Esophagus (tissue), 2 donors: ENCODE results near the gene LHPP. TPM values are rescaled to one million over a fixed set of nuclear protein-coding genes. Genes with fewer than 3 reads are reported as not detected.
A peak's percentile ranks its signal among the peaks of the same experiment; 100 is the strongest.

Source experiments
- H3K27ac ChIP-seq, 2 donors: one replicate each; pipeline ENCODE4 v1.5.1; 2013; ENCODE audit warnings: low read depth in 2 of 2, mild to moderate bottlenecking in 2 of 2, inconsistent platforms in 1 of 2, low read length in 1 of 2, moderate library complexity in 1 of 2
- H3K27me3 ChIP-seq, 2 donors: one replicate each; pipeline ENCODE4 v1.6.1; 2013; ENCODE audit warnings: low read length in 2 of 2, control low read depth in 1 of 2, mild to moderate bottlenecking in 1 of 2; ENCODE audit not compliant: insufficient read depth in 2 of 2, control insufficient read depth in 1 of 2
- H3K36me3 ChIP-seq, 2 donors: one replicate each; pipeline ENCODE4 v1.6.1; 2013; ENCODE audit warnings: low read length in 1 of 2; ENCODE audit not compliant: control insufficient read depth in 2 of 2, insufficient read depth in 2 of 2
- H3K4me1 ChIP-seq, 2 donors: one replicate each; pipeline ENCODE4 v1.6.1; 2013; ENCODE audit warnings: low read length in 1 of 2; ENCODE audit not compliant: control insufficient read depth in 2 of 2, insufficient read depth in 2 of 2
- H3K4me3 ChIP-seq, 2 donors: one replicate each; pipeline ENCODE4 v1.5.1; 2013; ENCODE audit warnings: low read length in 2 of 2, mild to moderate bottlenecking in 2 of 2, low read depth in 1 of 2, moderate library complexity in 1 of 2
- H3K9me3 ChIP-seq, 2 donors: one replicate each; pipeline ENCODE4 v1.6.1; 2013; ENCODE audit warnings: mild to moderate bottlenecking in 2 of 2, low read depth in 1 of 2, low read length in 1 of 2, moderate library complexity in 1 of 2; ENCODE audit not compliant: control insufficient read depth in 2 of 2, insufficient read depth in 1 of 2
- WGBS, 2 donors: extraction: QIAGEN DNeasy Blood & Tissue Kit; methylation state at CpG; one replicate each; pipeline ENCODE4 v1.1.7; 2013; 5-methylcytosine and 5-hydroxymethylcytosine counted together
- polyA plus RNA-seq, 2 donors: library from polyadenylated mRNA; stranded (reverse); fragments of 200-250 nt; gene quantifications; one replicate each; pipeline ENCODE4 v1.2.3, GENCODE V29; 2013
- donor health status: healthy with polysubstance abuse.
- donor health status: Bipolar disorder and iron deficiency.

Gene LHPP
- polyA plus RNA-seq, 2 donors, result 23.0 to 23.4 TPM

DNA sequence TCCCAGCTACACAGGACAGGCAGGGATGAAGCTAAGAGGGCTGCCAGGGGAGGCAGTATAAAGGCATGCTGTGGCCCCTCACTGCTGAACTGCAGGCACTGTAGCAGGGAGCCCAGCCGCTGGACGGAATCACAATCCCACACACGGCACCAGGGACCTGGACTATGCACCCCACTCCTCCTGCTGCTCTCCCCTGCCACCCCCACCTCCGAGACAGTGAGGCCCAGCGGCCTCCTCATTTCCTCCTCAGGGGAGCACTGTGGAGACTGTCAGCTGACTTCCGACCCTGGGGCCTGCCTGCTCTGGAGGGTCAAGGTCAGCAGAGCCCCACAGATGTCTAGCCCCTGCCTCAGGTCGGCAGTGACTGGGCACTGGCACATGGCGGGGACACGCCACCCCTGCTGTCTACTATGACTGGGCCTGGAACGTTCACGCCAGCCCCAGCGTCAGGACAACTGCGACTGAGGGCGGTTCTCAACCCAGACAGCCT, 189.8 kb downstream of the LHPP start:
- no peaks in the 10 kb centered on the region for H3K9me3 ChIP-seq
- WGBS, 2 donors, result 80 to 81% methylated on average over 14 of the region's 14 CpGs
- no peaks in the 10 kb centered on the region for H3K36me3 ChIP-seq
- peaks cover 25 to 76% of the 10 kb centered on the region in 2 donors for H3K4me1 ChIP-seq
- H3K4me3 ChIP-seq, result no peak overlapping the region
- peak overlapping the region; percentile 50 to 65 for H3K27ac ChIP-seq
- H3K27me3 ChIP-seq, result no peaks in the 10 kb centered on the region

DNA sequence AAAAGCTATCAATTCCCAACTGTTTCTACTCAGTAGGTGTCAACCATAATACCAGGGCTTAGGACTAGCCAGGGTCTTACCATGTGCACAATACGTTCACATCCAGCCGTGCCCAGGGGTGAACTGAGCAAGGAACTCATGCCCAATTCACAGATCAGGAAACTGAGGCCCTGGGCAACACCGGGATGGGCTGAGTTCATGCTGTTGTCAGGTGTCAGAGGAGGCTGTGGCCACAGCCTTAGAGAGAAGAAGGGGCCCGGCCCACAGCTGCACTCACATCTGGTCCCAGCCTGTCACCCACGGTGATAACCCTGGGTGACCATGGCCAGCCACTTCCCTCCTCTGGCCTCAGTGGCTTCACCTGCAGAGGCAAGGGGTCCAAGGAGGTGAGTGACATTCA, 190.6 kb downstream of the LHPP start:
- Histone ChIP-seq H3K36me3 (no peaks in the 10 kb centered on the region), H3K4me1 (peaks cover 19 to 71% of the 10 kb centered on the region in 2 donors), H3K9me3 (no peaks in the 10 kb centered on the region), H3K27ac (peak overlapping the region in 1 of 2 donors; percentile 96), H3K4me3 (no peak overlapping the region), H3K27me3 (no peaks in the 10 kb centered on the region)
- WGBS, 2 donors, result 83 to 84% methylated on average over 5 of the region's 5 CpGs

DNA sequence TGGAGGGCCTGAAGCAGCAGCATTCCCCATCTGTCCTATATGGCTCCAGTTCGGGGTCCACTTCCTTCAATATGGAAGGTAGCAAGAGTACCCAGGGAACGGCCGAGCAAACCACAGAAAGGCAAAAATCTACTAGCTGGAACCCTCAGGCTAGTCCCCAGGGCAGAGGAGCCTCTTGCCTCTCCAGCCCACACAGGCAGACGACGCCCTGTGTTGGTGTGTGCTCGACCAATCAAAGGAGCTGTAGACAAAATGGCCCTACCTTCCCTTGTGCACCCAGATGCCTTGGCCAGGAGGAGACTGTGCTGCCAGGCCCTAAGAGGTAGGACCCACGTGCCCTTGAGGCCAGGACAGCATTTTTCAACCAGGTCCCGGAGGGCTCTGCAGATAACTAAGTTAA, 191.1 kb downstream of the LHPP start:
- H3K4me1 ChIP-seq, result peaks cover 19 to 67% of the 10 kb centered on the region in 2 donors
- H3K36me3 ChIP-seq, result no peaks in the 10 kb centered on the region
- no peaks in the 10 kb centered on the region for H3K27me3 ChIP-seq
- H3K4me3 ChIP-seq, result no peak overlapping the region
- H3K9me3 ChIP-seq, result no peaks in the 10 kb centered on the region
- peak overlapping the region; percentile 72 to 96 for H3K27ac ChIP-seq
- 64 to 67% methylated on average over 8 of the region's 8 CpGs for WGBS, 2 donors

DNA sequence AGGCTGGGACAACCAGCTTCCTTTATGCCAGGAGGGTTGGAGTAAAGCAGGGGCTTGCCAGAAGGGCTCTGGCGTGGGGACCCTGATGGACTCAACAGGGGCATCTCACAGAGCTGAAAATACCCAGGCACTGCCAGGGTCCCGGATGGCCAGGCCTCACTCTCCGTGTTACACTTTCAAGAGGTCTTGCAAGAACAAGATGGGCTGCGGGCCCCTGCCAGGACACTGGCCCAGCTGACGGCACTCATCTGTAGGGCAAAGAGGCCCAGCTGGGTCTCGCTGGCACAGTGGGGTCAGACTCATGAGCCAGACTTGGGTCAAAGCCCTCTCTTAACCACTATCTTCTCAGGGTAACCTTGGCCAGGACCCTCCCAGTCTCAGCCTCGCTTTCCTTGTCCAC, 191.7 kb downstream of the LHPP start:
- no peaks in the 10 kb centered on the region for H3K36me3 ChIP-seq
- 76 to 84% methylated on average over 7 of the region's 7 CpGs for WGBS, 2 donors
- H3K9me3 ChIP-seq, result no peaks in the 10 kb centered on the region
- no peaks in the 10 kb centered on the region for H3K27me3 ChIP-seq
- H3K4me1 ChIP-seq, result peaks cover 19 to 61% of the 10 kb centered on the region in 2 donors
- H3K27ac ChIP-seq, result peak overlapping the region; percentile 72 to 96
- no peak overlapping the region for H3K4me3 ChIP-seq

DNA sequence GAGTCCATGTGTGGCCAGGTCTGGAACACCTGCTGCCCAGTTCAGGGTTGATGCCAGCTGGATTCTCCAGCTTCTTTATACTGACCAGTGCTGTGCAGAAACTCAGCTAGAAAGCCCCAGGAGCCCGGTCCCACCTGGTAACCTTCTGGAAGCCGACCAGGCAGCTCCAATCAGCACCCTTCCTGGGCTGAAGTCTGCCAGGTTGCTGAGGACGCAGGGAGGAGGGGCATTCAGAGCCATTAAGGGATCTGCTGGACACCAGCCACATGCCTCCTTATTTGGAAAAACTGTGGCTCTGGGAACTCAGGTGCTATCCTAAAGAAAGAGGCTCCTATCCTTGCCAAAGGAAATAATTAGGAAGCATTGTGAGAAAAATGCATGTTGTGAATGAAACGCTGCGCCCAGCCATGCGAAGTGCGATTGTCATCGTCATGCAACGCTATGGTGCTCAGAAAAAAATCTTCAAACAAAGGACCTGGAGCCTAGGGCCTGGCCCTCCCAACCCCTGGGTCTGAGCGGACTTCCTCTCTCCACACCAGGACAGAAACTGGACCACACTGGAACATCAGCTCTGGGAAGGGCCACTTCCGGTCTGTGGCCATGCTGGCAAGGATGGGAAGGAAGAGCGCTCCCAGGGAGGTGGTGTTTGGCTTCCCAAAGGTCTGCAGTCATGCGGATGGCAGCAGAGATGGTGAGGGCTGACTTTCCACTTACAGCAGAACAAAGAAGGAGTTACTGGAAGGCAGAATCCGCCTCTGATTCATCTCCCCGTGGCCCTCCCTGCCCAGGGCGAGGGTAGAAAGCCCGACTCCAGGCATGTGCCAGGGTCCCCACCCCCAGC, 192.4 kb downstream of the LHPP start:
- peaks cover 19 to 59% of the 10 kb centered on the region in 2 donors for H3K4me1 ChIP-seq
- peak overlapping the region; percentile 72 to 96 for H3K27ac ChIP-seq
- 39 to 56% methylated on average over 17 of the region's 17 CpGs for WGBS, 2 donors

DNA sequence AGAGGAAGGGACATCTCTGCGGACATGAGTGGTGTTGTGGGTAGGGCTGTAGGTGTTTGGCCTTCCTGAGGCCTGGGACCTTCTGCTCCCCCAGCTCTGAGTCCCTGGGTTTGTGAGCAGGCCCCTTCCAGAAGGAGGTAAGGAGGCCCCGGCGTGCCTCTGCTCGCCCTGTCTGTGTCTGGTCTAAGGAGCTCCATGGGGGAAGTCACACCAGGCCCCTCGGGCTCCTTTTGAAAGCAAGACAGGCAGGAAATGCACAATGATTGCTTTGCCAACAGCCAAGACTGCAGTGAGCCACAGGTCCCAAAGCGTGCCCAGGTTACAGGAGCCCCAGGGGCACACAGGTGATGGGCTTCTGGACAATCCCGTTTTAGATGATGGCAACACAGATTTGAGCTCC, 193.1 kb downstream of the LHPP start:
- no peak overlapping the region for H3K4me3 ChIP-seq
- peak overlapping the region; percentile 72 to 96 for H3K27ac ChIP-seq
- WGBS, 2 donors, result 39 to 55% methylated on average over 7 of the region's 7 CpGs
- peaks cover 14 to 58% of the 10 kb centered on the region in 2 donors for H3K4me1 ChIP-seq
- H3K9me3 ChIP-seq, result no peaks in the 10 kb centered on the region
- no peaks in the 10 kb centered on the region for H3K36me3 ChIP-seq
- H3K27me3 ChIP-seq, result no peaks in the 10 kb centered on the region

More for the DNA sequence above, 192.4 kb downstream of the LHPP start:
- Histone ChIP-seq H3K9me3 (no peaks in the 10 kb centered on the region), H3K4me3 (no peak overlapping the region), H3K36me3 (no peaks in the 10 kb centered on the region), H3K27me3 (no peaks in the 10 kb centered on the region)

DNA sequence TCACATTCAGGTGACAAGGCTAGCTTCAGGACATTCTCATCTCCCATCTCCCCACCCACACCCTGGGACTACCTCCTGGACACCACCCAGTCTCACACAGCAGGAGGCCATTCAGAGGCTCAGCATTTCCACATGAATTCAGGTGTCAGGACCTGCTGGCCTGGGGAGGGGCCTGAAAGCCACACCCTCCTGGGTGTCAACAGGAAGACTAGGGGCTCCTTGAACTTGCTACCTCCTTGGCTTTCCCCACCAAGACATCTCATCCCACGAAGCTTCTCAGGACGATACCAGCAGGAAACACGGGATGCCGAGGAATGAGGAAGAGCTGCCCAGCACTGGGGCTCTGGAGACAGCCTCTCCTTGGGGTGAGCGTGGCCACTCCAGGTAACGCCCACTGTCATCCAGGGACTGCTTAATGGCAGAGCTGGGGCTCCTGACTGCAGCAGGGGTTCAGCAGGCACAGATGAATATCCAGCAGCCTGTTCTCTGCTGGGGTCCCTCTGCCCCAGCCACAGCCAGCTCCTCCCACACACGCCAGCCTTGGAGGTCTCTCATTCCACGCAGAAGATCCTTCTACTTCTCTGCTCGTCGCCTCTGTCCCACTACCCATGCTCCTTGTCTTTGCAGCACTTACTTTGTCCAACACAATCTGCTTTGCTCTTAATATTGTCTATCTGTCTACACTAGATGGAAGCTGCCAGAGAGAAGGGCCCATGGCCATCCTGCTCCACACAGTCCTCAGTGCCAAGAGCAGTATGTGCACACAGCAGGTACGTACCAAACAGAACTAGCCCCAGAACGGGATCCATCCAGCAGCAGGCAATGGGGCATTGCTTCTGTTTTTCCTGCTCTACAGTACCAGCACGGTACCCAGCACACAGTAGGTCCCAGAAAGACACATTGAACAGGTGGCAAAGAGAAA, 193.8 kb downstream of the LHPP start:
- Histone ChIP-seq H3K9me3 (no peaks in the 10 kb centered on the region), H3K27ac (peak overlapping the region; percentile 72 to 96), H3K36me3 (peaks cover 0 to 2% of the 10 kb centered on the region in 2 donors), H3K4me3 (no peak overlapping the region), H3K27me3 (no peaks in the 10 kb centered on the region), H3K4me1 (peaks cover 14 to 60% of the 10 kb centered on the region in 2 donors)
- WGBS, 2 donors, result 72 to 81% methylated on average over 13 of the region's 13 CpGs

DNA sequence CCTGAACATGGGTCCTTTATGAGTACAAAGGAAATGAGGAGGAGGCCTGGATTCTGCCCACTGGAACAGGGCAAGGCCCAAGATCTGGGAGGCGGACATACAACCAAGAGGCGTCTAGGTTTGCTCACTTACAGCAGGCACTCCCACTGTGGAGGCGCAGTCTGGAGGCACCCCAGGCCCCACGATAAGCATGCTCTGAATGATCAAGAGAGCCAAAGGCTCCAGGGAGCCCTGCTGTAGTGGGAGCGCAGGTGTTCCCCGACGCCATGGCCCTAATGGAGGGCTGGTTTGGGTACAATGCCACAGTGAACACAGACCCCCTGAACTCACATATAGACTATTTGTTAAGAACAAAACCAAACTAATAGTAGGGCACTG, 194.5 kb downstream of the LHPP start:
- Histone ChIP-seq H3K27me3 (no peaks in the 10 kb centered on the region), H3K27ac (peak overlapping the region in 1 of 2 donors; percentile 96), H3K4me3 (no peak overlapping the region), H3K4me1 (peaks cover 11 to 57% of the 10 kb centered on the region in 2 donors), H3K9me3 (no peaks in the 10 kb centered on the region), H3K36me3 (peaks cover 0 to 3% of the 10 kb centered on the region in 2 donors)
- WGBS, 2 donors, result 95 to 97% methylated on average over 7 of the region's 7 CpGs

DNA sequence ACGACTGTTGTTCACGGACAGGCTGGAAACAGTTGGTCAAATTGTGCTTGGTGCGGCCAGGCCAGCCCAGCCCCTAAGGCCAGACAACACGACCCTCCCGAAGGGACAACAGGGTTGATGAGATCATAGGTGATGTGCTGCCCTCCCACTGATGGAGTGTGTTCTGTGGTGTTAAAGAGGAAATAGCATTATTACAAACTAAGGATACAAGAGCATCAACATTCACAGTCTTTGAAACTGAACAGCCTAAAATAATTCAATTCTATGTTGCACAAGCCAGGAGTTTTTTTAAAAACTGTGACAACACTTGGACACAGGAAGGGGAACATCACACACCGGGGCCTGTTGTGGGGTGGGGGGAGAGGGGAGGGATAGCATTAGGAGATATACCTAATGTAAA, 194.9 kb downstream of the LHPP start:
- Histone ChIP-seq H3K27me3 (no peaks in the 10 kb centered on the region), H3K4me1 (peaks cover 8 to 54% of the 10 kb centered on the region in 2 donors), H3K36me3 (peaks cover 0 to 3% of the 10 kb centered on the region in 2 donors), H3K4me3 (no peak overlapping the region), H3K27ac (no peak overlapping the region), H3K9me3 (no peaks in the 10 kb centered on the region)
- 83 to 85% methylated on average over 6 of the region's 6 CpGs for WGBS, 2 donors
